Kidney epithelial cell (primary cell): ENCODE data around the gene SSBP2. TPM values are rescaled to one million over a fixed set of nuclear protein-coding genes. Genes with fewer than 3 reads are reported as not detected.

Experiments used
- DNase-seq: peaks from one replicate; pipeline ENCODE4 v3.0.0-alpha.2; 2010; ENCODE audit warnings: low read depth
- H3K27me3 ChIP-seq: 2 replicates; pipeline ENCODE4 v1.6.0; 2011; ENCODE audit warnings: low read length; ENCODE audit not compliant: control insufficient read depth, insufficient read depth
- H3K36me3 ChIP-seq: 2 replicates; pipeline ENCODE4 v1.5.1; 2011; ENCODE audit warnings: low read length; ENCODE audit not compliant: control insufficient read depth, insufficient read depth
- H3K4me3 ChIP-seq: 2 replicates; pipeline ENCODE4 v1.5.1; 2011; ENCODE audit warnings: low read depth, mild to moderate bottlenecking, control low read depth, low read length
- total RNA-seq: library from RNA; depleted of rRNA; stranded (reverse); fragments of >200 nt; gene quantifications from 2 replicates; pipeline ENCODE4 v1.2.3, GENCODE V29; 2015
- TF ChIP-seq, protein P1 (sequence below): IDR thresholded peaks from 2 replicates; pipeline ENCODE4 v1.5.1; 2011; ENCODE audit warnings: mild to moderate bottlenecking, moderate library complexity, low read length, control low read depth, inconsistent platforms; ENCODE audit not compliant: insufficient read depth, poor library complexity, severe bottlenecking

Gene SSBP2
- total RNA-seq, 1 donor from 2014 or later = 5.3 TPM

DNA sequence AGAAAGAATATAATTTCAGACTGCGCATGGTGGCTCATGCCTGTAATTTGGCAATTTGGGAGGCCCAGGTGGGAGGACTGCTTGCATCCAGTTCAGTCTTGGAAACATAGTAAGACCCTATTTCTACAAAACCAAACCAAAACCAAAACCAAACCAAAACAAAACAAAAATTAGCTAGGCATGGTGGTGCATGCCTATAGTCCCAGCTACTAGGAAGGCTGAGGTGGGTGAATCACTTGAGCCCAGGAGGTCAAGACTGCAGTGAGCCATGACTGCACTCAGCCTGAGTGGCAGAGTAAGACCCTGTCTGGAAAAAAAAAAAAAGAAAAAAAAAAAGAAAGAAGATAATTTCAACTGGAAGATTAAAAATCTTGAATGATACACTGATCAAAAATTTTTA is 220.0 kb downstream of the SSBP2 start:
- H3K36me3 ChIP-seq = no peaks in the 10 kb centered on the region
- DNase-seq = peak; percentile 49
- TF ChIP-seq, protein P1, sequence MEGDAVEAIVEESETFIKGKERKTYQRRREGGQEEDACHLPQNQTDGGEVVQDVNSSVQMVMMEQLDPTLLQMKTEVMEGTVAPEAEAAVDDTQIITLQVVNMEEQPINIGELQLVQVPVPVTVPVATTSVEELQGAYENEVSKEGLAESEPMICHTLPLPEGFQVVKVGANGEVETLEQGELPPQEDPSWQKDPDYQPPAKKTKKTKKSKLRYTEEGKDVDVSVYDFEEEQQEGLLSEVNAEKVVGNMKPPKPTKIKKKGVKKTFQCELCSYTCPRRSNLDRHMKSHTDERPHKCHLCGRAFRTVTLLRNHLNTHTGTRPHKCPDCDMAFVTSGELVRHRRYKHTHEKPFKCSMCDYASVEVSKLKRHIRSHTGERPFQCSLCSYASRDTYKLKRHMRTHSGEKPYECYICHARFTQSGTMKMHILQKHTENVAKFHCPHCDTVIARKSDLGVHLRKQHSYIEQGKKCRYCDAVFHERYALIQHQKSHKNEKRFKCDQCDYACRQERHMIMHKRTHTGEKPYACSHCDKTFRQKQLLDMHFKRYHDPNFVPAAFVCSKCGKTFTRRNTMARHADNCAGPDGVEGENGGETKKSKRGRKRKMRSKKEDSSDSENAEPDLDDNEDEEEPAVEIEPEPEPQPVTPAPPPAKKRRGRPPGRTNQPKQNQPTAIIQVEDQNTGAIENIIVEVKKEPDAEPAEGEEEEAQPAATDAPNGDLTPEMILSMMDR = no peak
- H3K27me3 ChIP-seq = no peaks in the 10 kb centered on the region
- no peak overlapping the region for H3K4me3 ChIP-seq

DNA sequence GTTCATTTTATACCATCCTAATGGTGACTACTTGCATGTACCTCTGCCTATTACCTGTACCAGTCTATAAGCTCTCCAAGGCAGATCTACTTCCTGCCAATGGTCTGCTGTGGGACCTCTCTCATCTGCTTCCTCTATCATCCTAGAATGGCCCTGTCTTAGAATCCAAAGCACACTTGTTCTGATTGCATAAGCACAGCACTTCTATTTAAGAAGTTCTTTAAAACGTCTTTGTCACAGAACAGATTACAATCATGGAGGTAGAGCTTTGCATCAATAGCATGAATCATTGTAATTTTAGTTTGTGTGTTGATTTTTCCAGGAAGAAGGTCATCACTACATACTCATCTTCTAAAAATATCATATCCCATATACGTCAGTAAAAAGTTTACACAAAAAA is 225.2 kb downstream of the SSBP2 start:
- DNase-seq = no peak
- TF ChIP-seq, protein P1 = no peak
- no peaks in the 10 kb centered on the region for H3K36me3 ChIP-seq

DNA sequence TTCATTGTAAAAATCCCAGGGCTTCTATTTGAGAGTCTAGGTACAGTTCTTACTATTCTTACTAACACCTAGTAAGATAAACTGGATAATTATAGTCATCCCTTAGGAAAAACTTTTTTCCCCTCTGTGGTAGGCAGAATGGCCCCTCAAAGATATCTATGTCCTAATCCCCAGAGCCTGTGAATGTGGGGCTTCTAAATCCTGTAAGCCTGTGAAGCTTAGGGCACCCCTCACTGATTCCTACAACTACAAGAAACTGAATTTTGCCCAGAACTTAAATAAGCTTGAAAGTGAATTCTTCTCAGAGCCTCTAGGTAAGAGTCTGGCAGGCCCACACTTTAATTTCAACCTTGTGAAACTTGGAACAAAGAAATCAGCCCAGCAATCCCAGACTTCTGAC is 226.9 kb downstream of the SSBP2 start:
- Histone ChIP-seq H3K36me3 (no peaks in the 10 kb centered on the region), H3K4me3 (no peak overlapping the region), H3K27me3 (no peaks in the 10 kb centered on the region)
- TF ChIP-seq, protein P1 = no peak
- DNase-seq = no peak

More for the DNA sequence above, 225.2 kb downstream of the SSBP2 start:
- H3K27me3 ChIP-seq = no peaks in the 10 kb centered on the region
- no peak overlapping the region for H3K4me3 ChIP-seq

DNA sequence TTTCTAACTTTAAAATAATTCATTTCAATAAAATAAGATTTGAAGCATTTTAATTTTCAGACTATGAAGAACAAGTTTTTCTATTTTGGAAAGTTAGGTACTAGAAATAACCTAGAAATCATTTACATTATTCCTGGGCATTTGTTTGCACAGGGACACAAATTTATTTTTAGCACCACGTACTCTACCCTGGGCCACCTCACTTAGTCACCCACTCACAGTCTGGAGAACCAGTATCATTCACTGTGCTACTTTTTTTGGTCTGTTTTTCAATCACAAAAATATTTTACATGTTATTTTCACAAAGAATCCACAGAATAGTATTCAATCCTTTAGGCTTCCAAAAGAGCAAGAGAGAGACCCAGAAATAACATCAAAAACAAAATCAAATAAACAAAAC is 228.3 kb downstream of the SSBP2 start:
- TF ChIP-seq, protein P1 = no peak
- DNase-seq = no peak
- no peak overlapping the region for H3K4me3 ChIP-seq
- H3K27me3 ChIP-seq = no peaks in the 10 kb centered on the region
- no peaks in the 10 kb centered on the region for H3K36me3 ChIP-seq

DNA sequence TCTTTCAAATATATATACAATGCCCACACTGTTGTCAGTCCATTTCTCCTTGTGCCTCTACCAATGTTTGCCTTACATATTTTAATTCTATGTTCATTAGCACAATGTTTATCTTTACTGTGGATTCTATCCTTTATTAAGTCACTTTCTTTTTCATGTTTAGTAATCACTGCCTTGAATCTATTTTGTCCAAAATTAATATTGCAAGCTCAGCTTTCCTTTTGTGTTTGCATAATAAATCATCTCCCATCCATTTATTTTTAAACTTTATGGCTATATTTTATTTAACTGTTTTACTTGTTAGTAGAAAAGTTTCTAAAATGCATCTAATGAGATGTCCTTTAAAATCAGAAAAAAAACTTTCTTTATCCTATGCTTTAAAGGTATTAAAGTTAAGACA is 230.1 kb downstream of the SSBP2 start:
- TF ChIP-seq, protein P1 = no peak
- no peak overlapping the region for H3K4me3 ChIP-seq
- DNase-seq = no peak
- H3K27me3 ChIP-seq = no peaks in the 10 kb centered on the region
- no peaks in the 10 kb centered on the region for H3K36me3 ChIP-seq

DNA sequence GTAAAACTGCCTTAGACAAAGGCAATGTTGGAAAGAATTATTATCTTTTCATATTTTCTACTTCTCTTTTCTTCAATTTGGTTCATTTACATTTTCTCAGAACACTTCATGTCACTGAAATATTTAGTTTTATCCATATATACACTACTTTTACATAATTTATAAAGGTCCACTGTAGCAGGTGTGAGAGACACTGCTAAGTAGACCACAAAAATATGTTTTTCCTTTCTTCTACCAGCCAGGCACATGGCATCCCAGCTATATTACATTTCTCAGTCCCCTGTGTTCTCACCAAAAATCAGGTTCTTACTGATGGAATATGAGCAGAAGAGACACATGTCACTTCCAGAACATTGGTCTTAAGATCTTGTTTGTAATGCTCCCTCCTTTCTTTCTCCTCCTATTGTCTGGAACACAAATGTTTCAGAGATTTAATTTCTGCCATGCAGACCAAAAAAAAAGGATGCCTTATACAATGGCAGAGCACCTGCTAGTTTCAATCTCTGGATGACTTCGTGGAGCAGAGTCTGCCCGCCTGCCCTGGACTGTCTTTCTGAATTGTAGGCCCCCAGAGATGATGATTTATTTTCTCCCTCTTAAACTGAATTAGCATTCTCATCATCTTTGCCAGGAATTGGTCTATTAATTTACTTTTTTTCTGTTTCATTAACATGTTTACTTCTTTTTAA is 231.5 kb downstream of the SSBP2 start:
- Histone ChIP-seq H3K36me3 (no peaks in the 10 kb centered on the region), H3K27me3 (no peaks in the 10 kb centered on the region), H3K4me3 (no peak overlapping the region)
- no peak for DNase-seq
- TF ChIP-seq, protein P1 = no peak
